ENCODE results near the gene RIOX2. TPM values are rescaled to one million over a fixed set of nuclear protein-coding genes. Genes with fewer than 3 reads are reported as not detected.

RIOX2 gene
- total RNA-seq, 1 experiment from 2014 or later: 28.4 TPM

- no peak for TF ChIP-seq EZH2 (IDR thresholded peaks at IDR 0.05; ENCODE audit: borderline replicate concordance, low read depth, low read length, poor library complexity, severe bottlenecking)
- no peak for TF ChIP-seq CTCF (conservative IDR thresholded peaks at IDR 0.05; ENCODE audit: low read depth, low read length)
- Histone ChIP-seq H3K4me3 (ENCODE audit: low read depth, low read length, poor library complexity, severe bottlenecking) (no peak overlapping the region), H3K27ac (ENCODE audit: low read depth, low read length, poor library complexity, severe bottlenecking) (no peak overlapping the region), H3K4me1 (ENCODE audit: insufficient read depth, low read length, poor library complexity, severe bottlenecking) (no peaks in the 10 kb centered on the region), H3K36me3 (ENCODE audit: insufficient read depth, low read length, poor library complexity, severe bottlenecking) (no peaks in the 10 kb centered on the region), H3K9me3 (ENCODE audit: low read depth, low read length, poor library complexity, severe bottlenecking) (no peaks in the 10 kb centered on the region), H3K27me3 (replicated peaks; ENCODE audit: insufficient read depth, low read depth, low read length, poor library complexity) (no peaks in the 10 kb centered on the region)
- intact Hi-C loops (cut with micrococcal nuclease; ENCODE audit: unreplicated experiment): no loop called here
- no peak for DNase-seq (ENCODE audit: low spot score)
- CTCF ChIA-PET: no interaction called here
- POLR2A ChIA-PET (ENCODE audit: low non-redundant PET): no interaction called here
- no TSS peak for BruUV-seq (replicated peaks)
These were observed 19.1 kb upstream of the RIOX2 start for GRCh38 chr3:97991293-97991682.

- TF ChIP-seq CTCF (conservative IDR thresholded peaks at IDR 0.05; ENCODE audit: low read depth, low read length) (no peak), EZH2 (IDR thresholded peaks at IDR 0.05; ENCODE audit: borderline replicate concordance, low read depth, low read length, poor library complexity, severe bottlenecking) (no peak)
- BruUV-seq (replicated peaks): no TSS peak
- no peak overlapping the region for H3K4me3 ChIP-seq (ENCODE audit: low read depth, low read length, poor library complexity, severe bottlenecking)
- H3K9me3 ChIP-seq (ENCODE audit: low read depth, low read length, poor library complexity, severe bottlenecking): no peaks in the 10 kb centered on the region
- no peaks in the 10 kb centered on the region for H3K27me3 ChIP-seq (replicated peaks; ENCODE audit: insufficient read depth, low read depth, low read length, poor library complexity)
- ChIA-PET POLR2A (ENCODE audit: low non-redundant PET) (no interaction called here), CTCF (no interaction called here)
- H3K36me3 ChIP-seq (ENCODE audit: insufficient read depth, low read length, poor library complexity, severe bottlenecking): no peaks in the 10 kb centered on the region
- H3K4me1 ChIP-seq (ENCODE audit: insufficient read depth, low read length, poor library complexity, severe bottlenecking): no peaks in the 10 kb centered on the region
- DNase-seq (ENCODE audit: low spot score): no peak
- no peak overlapping the region for H3K27ac ChIP-seq (ENCODE audit: low read depth, low read length, poor library complexity, severe bottlenecking)
- intact Hi-C loops (cut with micrococcal nuclease; ENCODE audit: unreplicated experiment): no loop called here
These were observed 18.5 kb upstream of the RIOX2 start for GRCh38 chr3:97990624-97991292.

GRCh38 chr3:97988784-97989568 is 16.7 kb upstream of the RIOX2 start:
- ChIA-PET CTCF (no interaction called here), POLR2A (ENCODE audit: low non-redundant PET) (no interaction called here)
- DNase-seq (ENCODE audit: low spot score): no peak
- Histone ChIP-seq H3K27ac (ENCODE audit: low read depth, low read length, poor library complexity, severe bottlenecking) (no peak overlapping the region), H3K9me3 (ENCODE audit: low read depth, low read length, poor library complexity, severe bottlenecking) (no peaks in the 10 kb centered on the region), H3K4me1 (ENCODE audit: insufficient read depth, low read length, poor library complexity, severe bottlenecking) (no peaks in the 10 kb centered on the region), H3K36me3 (ENCODE audit: insufficient read depth, low read length, poor library complexity, severe bottlenecking) (no peaks in the 10 kb centered on the region), H3K27me3 (replicated peaks; ENCODE audit: insufficient read depth, low read depth, low read length, poor library complexity) (no peaks in the 10 kb centered on the region), H3K4me3 (ENCODE audit: low read depth, low read length, poor library complexity, severe bottlenecking) (no peak overlapping the region)
- no TSS peak for BruUV-seq (replicated peaks)
- intact Hi-C loops (cut with micrococcal nuclease; ENCODE audit: unreplicated experiment): no loop called here
- no peak for TF ChIP-seq EZH2 (IDR thresholded peaks at IDR 0.05; ENCODE audit: borderline replicate concordance, low read depth, low read length, poor library complexity, severe bottlenecking)
- no peak for TF ChIP-seq CTCF (conservative IDR thresholded peaks at IDR 0.05; ENCODE audit: low read depth, low read length)

Measured in A673 (cell line).